Measurements from ENCODE around the gene SGTA.

GRCh38 chr19:2719920-2720776, 62.9 kb downstream of the SGTA start:
- TF ChIP-seq CTCF (IDR thresholded peaks at IDR 0.05) (no peak), POLR2A (IDR thresholded peaks at IDR 0.05) (no peak)

Data from prostate gland (tissue), 2 donors.